Measurements from ENCODE around the gene KCNN2. TPM values are rescaled to one million over a fixed set of nuclear protein-coding genes. Genes with fewer than 3 reads are reported as not detected.

The KCNN2 gene
- total RNA-seq, 1 experiment from 2014 or later, result not detected

DNA sequence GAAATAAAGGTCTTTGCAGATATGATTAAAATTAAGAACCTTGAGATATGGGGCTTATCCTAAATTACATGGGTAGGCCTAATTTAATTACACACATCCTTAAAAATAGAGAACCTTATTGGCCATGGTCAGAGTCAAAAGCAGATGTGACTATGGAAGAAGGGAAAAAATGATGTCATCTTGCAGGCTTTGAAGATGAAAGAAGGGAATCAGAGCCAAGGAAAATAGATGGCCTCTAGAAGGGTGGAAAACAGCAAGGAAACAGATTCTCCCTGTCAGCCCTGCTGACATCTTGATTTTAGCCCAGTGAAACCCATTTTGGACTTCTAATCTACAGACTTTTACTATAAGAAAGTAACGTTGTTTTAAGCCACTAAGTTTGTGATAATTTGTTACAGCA lies 37.6 kb upstream of the KCNN2 start:
- Histone ChIP-seq H3K9me2 (ENCODE audit: insufficient read depth) (no peaks in the 10 kb centered on the region), H3K4me3 (replicated peaks in 1 of 2; ENCODE audit: low read depth in 1 of 2, low read length in 2 of 2) (no peak overlapping the region), H3K9ac (ENCODE audit: low read length) (no peak overlapping the region), H3K36me3 (ENCODE audit: control insufficient read depth in 1 of 2, insufficient read depth in 2 of 2, low read length in 2 of 2) (no peaks in the 10 kb centered on the region), H3K4me2 (ENCODE audit: low read length) (no peak overlapping the region), H3K27me3 (ENCODE audit: insufficient read depth, low read length) (peaks cover 12% of the 10 kb centered on the region; the same call in 1 of the 2 replicates), H3K27ac (ENCODE audit: low read depth, low read length) (no peak overlapping the region), H3K9me3 (ENCODE audit: control insufficient read depth in 1 of 2, insufficient read depth in 1 of 2, low read depth in 1 of 2, low read length in 2 of 2) (no peaks in the 10 kb centered on the region), H3K4me1 (ENCODE audit: control insufficient read depth in 1 of 2, insufficient read depth in 2 of 2, low read length in 2 of 2) (no peaks in the 10 kb centered on the region), H4K20me1 (ENCODE audit: insufficient read depth) (no peaks in the 10 kb centered on the region), H2AFZ (ENCODE audit: low read depth, low read length, poor library complexity, severe bottlenecking) (no peak overlapping the region), H3K79me2 (ENCODE audit: insufficient read depth, low read length) (no peaks in the 10 kb centered on the region)
- ChIA-PET POLR2A (no interaction called here), CTCF (no interaction called here), RAD21 (ENCODE audit: low non-redundant PET in 1 of 2, low total read pairs in 2 of 2, uncharacterized antibody in 2 of 2, unreplicated experiment in 2 of 2) (no interaction called here)
- ATAC-seq (no peak), DNase-seq (ENCODE audit: low read depth, low spot score) (no peak)
- intact Hi-C loops (cut with micrococcal nuclease), result no loop called here
- no peak for TF ChIP-seq ELF1 (IDR thresholded peaks at IDR 0.05; ENCODE audit: borderline replicate concordance, low read depth)
- TF ChIP-seq POLR2AphosphoS5 (IDR thresholded peaks at IDR 0.05; ENCODE audit: low read depth, low read length), result no peak
- TF ChIP-seq, protein P1, sequence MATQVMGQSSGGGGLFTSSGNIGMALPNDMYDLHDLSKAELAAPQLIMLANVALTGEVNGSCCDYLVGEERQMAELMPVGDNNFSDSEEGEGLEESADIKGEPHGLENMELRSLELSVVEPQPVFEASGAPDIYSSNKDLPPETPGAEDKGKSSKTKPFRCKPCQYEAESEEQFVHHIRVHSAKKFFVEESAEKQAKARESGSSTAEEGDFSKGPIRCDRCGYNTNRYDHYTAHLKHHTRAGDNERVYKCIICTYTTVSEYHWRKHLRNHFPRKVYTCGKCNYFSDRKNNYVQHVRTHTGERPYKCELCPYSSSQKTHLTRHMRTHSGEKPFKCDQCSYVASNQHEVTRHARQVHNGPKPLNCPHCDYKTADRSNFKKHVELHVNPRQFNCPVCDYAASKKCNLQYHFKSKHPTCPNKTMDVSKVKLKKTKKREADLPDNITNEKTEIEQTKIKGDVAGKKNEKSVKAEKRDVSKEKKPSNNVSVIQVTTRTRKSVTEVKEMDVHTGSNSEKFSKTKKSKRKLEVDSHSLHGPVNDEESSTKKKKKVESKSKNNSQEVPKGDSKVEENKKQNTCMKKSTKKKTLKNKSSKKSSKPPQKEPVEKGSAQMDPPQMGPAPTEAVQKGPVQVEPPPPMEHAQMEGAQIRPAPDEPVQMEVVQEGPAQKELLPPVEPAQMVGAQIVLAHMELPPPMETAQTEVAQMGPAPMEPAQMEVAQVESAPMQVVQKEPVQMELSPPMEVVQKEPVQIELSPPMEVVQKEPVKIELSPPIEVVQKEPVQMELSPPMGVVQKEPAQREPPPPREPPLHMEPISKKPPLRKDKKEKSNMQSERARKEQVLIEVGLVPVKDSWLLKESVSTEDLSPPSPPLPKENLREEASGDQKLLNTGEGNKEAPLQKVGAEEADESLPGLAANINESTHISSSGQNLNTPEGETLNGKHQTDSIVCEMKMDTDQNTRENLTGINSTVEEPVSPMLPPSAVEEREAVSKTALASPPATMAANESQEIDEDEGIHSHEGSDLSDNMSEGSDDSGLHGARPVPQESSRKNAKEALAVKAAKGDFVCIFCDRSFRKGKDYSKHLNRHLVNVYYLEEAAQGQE (IDR thresholded peaks at IDR 0.05; ENCODE audit: low read depth), result no peak
- no peak for TF ChIP-seq CEBPB (IDR thresholded peaks at IDR 0.05; ENCODE audit: low read depth)
- no peak for TF ChIP-seq TCF7L2 (IDR thresholded peaks at IDR 0.05; ENCODE audit: borderline replicate concordance, extremely low read depth, insufficient read depth, insufficient read length)
- no peak for TF ChIP-seq EGR1 (IDR thresholded peaks at IDR 0.05; ENCODE audit: low read depth)
- TF ChIP-seq RAD21 (IDR thresholded peaks at IDR 0.05; ENCODE audit: low read depth), result no peak
- TF ChIP-seq SRF (IDR thresholded peaks at IDR 0.05; ENCODE audit: low read depth), result no peak
- no peak for TF ChIP-seq SIN3A (IDR thresholded peaks at IDR 0.05; ENCODE audit: low read depth)
- TF ChIP-seq SP1 (IDR thresholded peaks at IDR 0.05; ENCODE audit: low read depth), result no peak
- TF ChIP-seq EZH2 (IDR thresholded peaks at IDR 0.05), result no peak
- no TSS peak for BruUV-seq (replicated peaks)
